ENCODE results near the gene SH2D4B. TPM values are rescaled to one million over a fixed set of nuclear protein-coding genes. Genes with fewer than 3 reads are reported as not detected.

Gene SH2D4B
- total RNA-seq, 4 donors from 2014 or later, result not detected

DNA sequence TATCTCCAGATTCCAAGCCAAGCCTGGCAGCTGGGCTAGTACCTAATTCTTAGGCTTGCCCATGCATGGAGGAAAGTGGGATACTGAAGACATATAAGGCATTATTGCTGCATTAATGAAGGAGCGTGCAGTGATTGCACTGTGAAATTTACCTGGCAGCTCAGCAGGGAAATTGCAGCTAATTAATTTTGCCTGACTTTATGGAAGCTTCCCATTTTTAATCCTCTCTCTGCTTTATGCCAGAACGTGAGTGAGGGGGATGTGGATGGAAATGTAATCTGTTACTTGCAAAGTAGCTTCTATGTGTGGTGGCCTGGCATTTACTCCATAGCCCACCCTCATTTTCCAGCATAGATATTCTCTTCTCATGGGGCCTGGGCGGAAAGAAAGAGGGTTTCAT, 134.9 kb downstream of the SH2D4B start:
- Histone ChIP-seq H3K4me3 (no peak overlapping the region), H3K27me3 (no peaks in the 10 kb centered on the region), H3K36me3 (no peaks in the 10 kb centered on the region), H3K27ac (no peak overlapping the region), H3K9me3 (no peaks in the 10 kb centered on the region), H3K4me1 (no peaks in the 10 kb centered on the region)
- WGBS, 2 donors, result 71 to 74% methylated on average over 3 of the region's 3 CpGs
- no peak for DNase-seq (ENCODE audit: low spot score in 2 of 2)
- TF ChIP-seq POLR2A (IDR thresholded peaks at IDR 0.05) (no peak), EP300 (IDR thresholded peaks at IDR 0.05) (no peak), CTCF (IDR thresholded peaks at IDR 0.05) (no peak)

DNA sequence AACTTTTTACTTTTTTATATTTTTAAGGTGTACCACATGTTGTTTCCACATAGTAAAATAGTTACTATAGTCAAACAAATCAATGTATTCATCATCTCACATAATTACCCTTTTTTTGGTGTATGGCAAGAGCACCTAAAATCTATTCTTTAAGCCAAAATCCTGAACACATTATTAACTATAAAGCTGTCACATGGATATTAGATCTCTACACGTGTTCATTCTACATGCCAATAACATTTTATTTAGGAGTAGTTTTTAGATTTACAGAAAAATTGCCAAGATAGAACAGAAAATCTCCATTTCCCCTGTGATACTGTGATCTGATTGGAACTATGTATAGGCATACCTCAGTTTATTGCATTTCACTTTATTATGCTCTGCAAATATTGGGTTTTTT, 137.1 kb downstream of the SH2D4B start:
- H3K27me3 ChIP-seq, result no peaks in the 10 kb centered on the region
- 75 to 79% methylated on average over 1 of the region's 1 CpG for WGBS, 2 donors
- no peak for DNase-seq (ENCODE audit: low spot score in 2 of 2)
- no peaks in the 10 kb centered on the region for H3K9me3 ChIP-seq
- TF ChIP-seq EP300 (IDR thresholded peaks at IDR 0.05) (no peak), CTCF (IDR thresholded peaks at IDR 0.05) (no peak), POLR2A (IDR thresholded peaks at IDR 0.05) (no peak)
- no peak overlapping the region for H3K4me3 ChIP-seq
- H3K4me1 ChIP-seq, result no peaks in the 10 kb centered on the region
- no peak overlapping the region for H3K27ac ChIP-seq
- H3K36me3 ChIP-seq, result no peaks in the 10 kb centered on the region

DNA sequence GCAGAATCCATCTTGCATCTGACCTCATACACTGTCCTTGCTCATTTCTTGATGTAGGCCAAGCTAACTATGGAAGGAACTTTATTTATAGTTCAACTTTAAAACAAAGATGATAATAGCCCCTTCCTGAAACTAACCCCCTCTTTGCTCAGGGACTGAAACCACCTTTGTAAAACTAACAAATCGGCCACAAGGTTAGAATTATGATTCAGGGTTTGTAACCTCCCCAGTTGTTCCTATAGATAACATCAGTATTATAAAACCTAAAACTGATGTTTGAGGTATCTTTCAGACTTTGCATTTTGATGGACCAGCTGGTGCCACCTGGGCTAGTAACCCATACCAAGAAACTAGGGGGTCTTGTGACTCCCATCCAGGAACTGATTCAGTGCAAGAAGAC, 143.4 kb downstream of the SH2D4B start:
- no peak for DNase-seq (ENCODE audit: low spot score in 2 of 2)
- H3K4me1 ChIP-seq, result no peaks in the 10 kb centered on the region
- H3K27ac ChIP-seq, result no peak overlapping the region
- WGBS, 2 donors, result 96 to 100% methylated on average over 1 of the region's 1 CpG
- no peaks in the 10 kb centered on the region for H3K36me3 ChIP-seq
- H3K9me3 ChIP-seq, result no peaks in the 10 kb centered on the region
- no peak for TF ChIP-seq CTCF (IDR thresholded peaks at IDR 0.05)
- no peak overlapping the region for H3K4me3 ChIP-seq
- no peaks in the 10 kb centered on the region for H3K27me3 ChIP-seq

GRCh38 chr10:80684259-80684658, 146.6 kb downstream of the SH2D4B start:
- Histone ChIP-seq H3K4me3 (no peak overlapping the region), H3K9me3 (no peaks in the 10 kb centered on the region), H3K27me3 (no peaks in the 10 kb centered on the region), H3K36me3 (no peaks in the 10 kb centered on the region), H3K4me1 (no peaks in the 10 kb centered on the region), H3K27ac (no peak overlapping the region)
- WGBS, 2 donors, result 55 to 56% methylated on average over 1 of the region's 1 CpG
- DNase-seq (ENCODE audit: low spot score in 2 of 2), result no peak
- TF ChIP-seq CTCF (IDR thresholded peaks at IDR 0.05) (no peak), POLR2A (IDR thresholded peaks at IDR 0.05) (no peak), EP300 (IDR thresholded peaks at IDR 0.05) (no peak)

DNA sequence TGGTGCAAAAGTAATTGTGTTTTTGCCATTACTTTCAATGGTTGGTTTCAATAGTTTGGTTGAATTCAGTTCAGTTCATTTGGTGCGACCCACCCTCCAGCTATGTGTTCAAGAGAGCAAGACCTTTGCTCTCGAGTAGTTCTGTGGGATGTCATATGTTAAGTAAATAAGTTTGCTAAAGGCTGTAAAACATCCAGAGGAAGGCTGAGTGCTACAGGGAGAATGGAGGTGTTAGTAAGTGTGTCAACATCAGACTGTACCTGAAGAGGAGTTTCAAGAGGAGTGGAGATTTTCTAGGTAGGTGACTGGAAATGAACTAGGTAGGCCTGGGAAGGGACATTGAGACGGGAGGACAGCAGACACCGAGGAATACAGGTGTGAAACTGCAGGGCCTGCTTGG, 147.7 kb downstream of the SH2D4B start:
- Histone ChIP-seq H3K9me3 (no peaks in the 10 kb centered on the region), H3K36me3 (no peaks in the 10 kb centered on the region), H3K27ac (no peak overlapping the region), H3K4me1 (no peaks in the 10 kb centered on the region), H3K4me3 (no peak overlapping the region), H3K27me3 (no peaks in the 10 kb centered on the region)
- no peak for TF ChIP-seq POLR2A (IDR thresholded peaks at IDR 0.05)
- TF ChIP-seq CTCF (IDR thresholded peaks at IDR 0.05), result no peak
- no peak for TF ChIP-seq EP300 (IDR thresholded peaks at IDR 0.05)
- WGBS, 2 donors, result 70 to 81% methylated on average over 4 of the region's 4 CpGs
- no peak for DNase-seq (ENCODE audit: low spot score in 2 of 2)

Data from tibial nerve (tissue), 4 donors.